ENCODE results near the gene TANC1. TPM values are rescaled to one million over a fixed set of nuclear protein-coding genes. Genes with fewer than 3 reads are reported as not detected.

The TANC1 gene
- total RNA-seq, 1 donor from 2014 or later, result 30.3 TPM

GRCh38 chr2:159252905-159253304 lies 284.5 kb downstream of the TANC1 start:
- no peak for DNase-seq (ENCODE audit: low spot score)

DNA sequence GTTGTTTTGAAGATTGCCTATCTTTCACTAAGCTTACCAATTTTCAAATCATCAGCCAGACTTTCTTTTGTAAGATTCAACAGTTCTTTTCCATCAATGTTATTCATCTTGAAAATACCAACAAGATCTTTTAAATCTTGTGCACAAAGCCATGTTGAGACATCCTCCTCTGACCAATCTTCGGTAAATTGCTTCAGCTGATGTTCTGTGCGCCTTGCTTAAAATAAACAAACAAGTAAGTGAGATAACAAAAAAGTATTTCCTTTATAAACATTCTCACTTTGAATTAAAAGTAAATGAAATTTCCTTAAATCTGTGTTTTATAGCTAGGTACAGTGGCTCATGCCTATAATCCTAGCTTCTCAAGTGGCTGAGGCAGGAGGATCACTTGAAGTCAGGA lies 287.7 kb downstream of the TANC1 start:
- DNase-seq (ENCODE audit: low spot score), result no peak

DNA sequence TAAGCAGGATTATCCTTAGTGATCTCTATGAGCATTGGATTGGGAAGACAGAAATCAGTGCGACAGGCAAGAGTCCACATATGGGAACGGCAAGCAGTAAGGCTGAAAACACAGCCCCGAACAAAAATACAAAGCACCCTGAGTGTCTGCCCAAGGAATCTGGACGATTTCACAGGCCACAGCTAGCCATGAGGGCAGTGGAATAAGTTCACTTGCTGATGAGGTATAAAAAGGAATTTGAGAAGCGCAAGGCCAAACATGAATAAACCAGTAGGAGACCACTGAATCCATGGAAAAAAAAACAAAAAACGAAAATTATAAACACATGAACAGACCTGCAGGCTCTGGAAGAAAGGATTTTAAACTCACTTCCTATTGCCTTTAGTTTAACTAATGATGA lies 293.8 kb downstream of the TANC1 start:
- no peak for DNase-seq (ENCODE audit: low spot score)

GRCh38 chr2:159262904-159263303 lies 294.5 kb downstream of the TANC1 start:
- DNase-seq (ENCODE audit: low spot score), result no peak

DNA sequence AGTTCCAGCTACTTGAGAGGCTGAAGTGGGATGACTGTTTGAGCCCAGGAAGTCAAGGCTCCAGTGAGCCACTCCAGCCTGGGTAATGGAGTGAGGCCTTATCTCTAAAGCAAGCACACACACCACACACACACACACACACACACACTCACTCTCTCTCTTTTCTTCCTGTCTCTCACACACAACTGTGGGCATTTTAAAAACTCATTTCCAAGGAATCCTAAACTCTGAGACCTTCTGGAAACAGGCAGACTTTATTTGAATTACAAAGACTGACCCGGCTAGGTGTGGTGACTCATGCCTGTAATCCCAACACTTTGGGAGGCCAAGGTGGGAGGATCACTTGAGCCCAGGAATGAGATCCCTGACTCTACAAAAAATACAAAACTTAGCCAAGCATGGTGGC lies 296.7 kb downstream of the TANC1 start:
- no peak for DNase-seq (ENCODE audit: low spot score)

GRCh38 chr2:159266554-159266953 lies 298.1 kb downstream of the TANC1 start:
- no peak for DNase-seq (ENCODE audit: low spot score)

DNA sequence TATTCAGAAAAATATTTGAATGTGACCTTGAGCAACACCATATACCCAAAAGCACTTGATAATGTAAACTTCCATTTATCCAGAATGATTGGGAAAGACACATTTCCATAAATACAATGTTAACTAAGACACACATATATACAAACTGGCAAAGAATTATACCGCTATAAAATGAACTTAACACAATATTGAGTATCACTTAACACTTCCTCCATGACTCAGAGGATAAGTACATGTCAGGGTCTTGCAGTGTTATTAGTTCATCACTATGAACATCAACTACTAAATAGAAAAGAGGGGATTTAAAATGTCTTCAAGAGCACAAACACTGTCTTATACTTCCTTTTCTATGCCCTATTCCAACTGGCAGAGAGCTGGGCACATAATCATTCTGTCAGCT lies 299.5 kb downstream of the TANC1 start:
- DNase-seq (ENCODE audit: low spot score), result no peak

GRCh38 chr2:159270744-159271379 lies 302.4 kb downstream of the TANC1 start:
- no peak for DNase-seq (ENCODE audit: low spot score)

DNA sequence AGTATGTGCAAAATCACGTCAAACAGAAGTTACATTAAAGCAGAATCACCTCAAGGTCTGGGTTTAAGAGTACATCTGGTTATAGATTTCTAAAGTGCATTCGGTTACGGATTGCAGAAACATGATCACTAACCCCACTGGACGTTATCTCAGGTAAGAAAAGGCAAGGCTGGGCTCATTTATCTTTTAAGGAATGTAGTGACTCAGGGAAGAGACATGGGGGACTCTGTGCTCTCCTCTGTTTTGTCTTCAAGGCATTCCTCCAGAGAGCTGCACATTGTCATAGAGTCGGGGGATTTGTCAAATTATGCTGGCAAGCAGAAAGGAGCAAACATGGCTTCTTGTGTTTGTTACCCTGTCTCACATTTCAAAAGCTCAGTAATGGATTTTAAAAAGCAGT lies 303.7 kb downstream of the TANC1 start:
- peak; percentile 62 for DNase-seq (ENCODE audit: low spot score)

GRCh38 chr2:159275111-159275510 lies 306.7 kb downstream of the TANC1 start:
- no peak for DNase-seq (ENCODE audit: low spot score)

GRCh38 chr2:159279700-159280099 lies 311.3 kb downstream of the TANC1 start:
- DNase-seq (ENCODE audit: low spot score), result no peak

DNA sequence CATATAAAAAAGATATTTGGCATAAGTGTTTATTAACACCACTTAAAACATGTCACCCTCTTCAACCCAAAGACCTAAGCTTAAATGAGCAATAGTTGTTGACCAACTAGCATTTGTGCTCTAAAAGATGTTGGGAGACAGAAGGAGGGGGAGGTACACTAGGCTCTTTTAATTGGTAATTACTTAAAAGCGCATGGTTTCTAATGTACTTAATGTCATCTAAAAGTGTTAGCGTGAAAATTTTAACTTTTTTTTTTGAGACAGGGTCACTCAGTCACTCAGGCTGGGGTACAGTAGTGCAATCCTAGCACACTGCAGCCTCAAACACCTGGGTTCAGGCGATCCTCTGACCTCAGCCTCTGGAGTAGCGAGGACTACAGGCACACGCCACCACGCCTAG lies 312.6 kb downstream of the TANC1 start:
- no peak for DNase-seq (ENCODE audit: low spot score)

Other genes starting within 250 kb of the TANC1 start
- not detected for gene DAPL1, start 173.3 kb upstream of the TANC1 start, total RNA-seq (ENCODE audit: insufficient read depth, low replicate concordance)

Data from umbilical cord (tissue), 2 donors.